CD4-positive, alpha-beta T cell treated with Interleukin-17A for 1 hour (primary cell): Measurements from ENCODE around the gene TMEM11.

Experiments used
- DNase-seq: peaks from one replicate; pipeline ENCODE4 v3.0.0-alpha.2; 2020

TMEM11 gene

GRCh38 chr17:21177854-21178600, 35.9 kb downstream of the TMEM11 start:
- DNase-seq: no peak

- DNase-seq: no peak
Measured at GRCh38 chr17:21177401-21177800, 36.6 kb downstream of the TMEM11 start.

GRCh38 chr17:21176773-21177395, 37.1 kb downstream of the TMEM11 start:
- DNase-seq: no peak

- DNase-seq: no peak
Measured at GRCh38 chr17:21174713-21175112, 39.2 kb downstream of the TMEM11 start.

GRCh38 chr17:21174186-21174585, 39.8 kb downstream of the TMEM11 start:
- no peak for DNase-seq

- DNase-seq: no peak
Measured at GRCh38 chr17:21173543-21173942, 40.4 kb downstream of the TMEM11 start.

- no peak for DNase-seq
Measured at GRCh38 chr17:21172846-21173245, 41.1 kb downstream of the TMEM11 start.

GRCh38 chr17:21171970-21172510, 41.9 kb downstream of the TMEM11 start:
- no peak for DNase-seq

GRCh38 chr17:21171309-21171922, 42.5 kb downstream of the TMEM11 start:
- DNase-seq: no peak

- DNase-seq: no peak
Measured at GRCh38 chr17:21170809-21171208, 43.2 kb downstream of the TMEM11 start.

GRCh38 chr17:21169496-21169895, 44.5 kb downstream of the TMEM11 start:
- no peak for DNase-seq

- no peak for DNase-seq
Measured at GRCh38 chr17:21168555-21168865, 45.5 kb downstream of the TMEM11 start.

GRCh38 chr17:21167303-21167702, 46.7 kb downstream of the TMEM11 start:
- no peak for DNase-seq

GRCh38 chr17:21166595-21167210, 47.3 kb downstream of the TMEM11 start:
- DNase-seq: no peak

GRCh38 chr17:21165922-21166594, 47.9 kb downstream of the TMEM11 start:
- no peak for DNase-seq

GRCh38 chr17:21164620-21165019, 49.3 kb downstream of the TMEM11 start:
- DNase-seq: no peak

- no peak for DNase-seq
Measured at GRCh38 chr17:21164216-21164615, 49.7 kb downstream of the TMEM11 start.

GRCh38 chr17:21163101-21163500, 50.9 kb downstream of the TMEM11 start:
- no peak for DNase-seq

GRCh38 chr17:21162394-21162775, 51.6 kb downstream of the TMEM11 start:
- DNase-seq: no peak

- DNase-seq: no peak
Measured at GRCh38 chr17:21161498-21162393, 52.2 kb downstream of the TMEM11 start.

GRCh38 chr17:21160401-21160800, 53.6 kb downstream of the TMEM11 start:
- DNase-seq: no peak
